ENCODE results near the gene LMO3. TPM values are rescaled to one million over a fixed set of nuclear protein-coding genes. Genes with fewer than 3 reads are reported as not detected.
A peak's percentile ranks its signal among the peaks of the same experiment; 100 is the strongest.

Gene LMO3
- 2.3 TPM for total RNA-seq
- long read RNA-seq, partial matches to known transcripts = 2 of 3 reads
- long read RNA-seq, other reads (novel, unspliced or antisense) = 0 of 3 reads

DNA sequence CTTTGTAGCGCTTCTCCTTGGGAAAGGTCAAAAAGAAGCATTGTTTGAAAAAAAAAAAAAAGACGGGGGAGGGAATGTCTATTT is at the start of gene LMO3:
Gene LMO3 (minus strand): TSS at position 46 of the 84 bp plus-strand sequence. CDS start 5,302 bp downstream, outside the sequence.
- ATAC-seq (ENCODE audit: poor library complexity) (no peak), DNase-seq (no peak)
- intact Hi-C loops (cut with DNase I) = no loop called here

DNA sequence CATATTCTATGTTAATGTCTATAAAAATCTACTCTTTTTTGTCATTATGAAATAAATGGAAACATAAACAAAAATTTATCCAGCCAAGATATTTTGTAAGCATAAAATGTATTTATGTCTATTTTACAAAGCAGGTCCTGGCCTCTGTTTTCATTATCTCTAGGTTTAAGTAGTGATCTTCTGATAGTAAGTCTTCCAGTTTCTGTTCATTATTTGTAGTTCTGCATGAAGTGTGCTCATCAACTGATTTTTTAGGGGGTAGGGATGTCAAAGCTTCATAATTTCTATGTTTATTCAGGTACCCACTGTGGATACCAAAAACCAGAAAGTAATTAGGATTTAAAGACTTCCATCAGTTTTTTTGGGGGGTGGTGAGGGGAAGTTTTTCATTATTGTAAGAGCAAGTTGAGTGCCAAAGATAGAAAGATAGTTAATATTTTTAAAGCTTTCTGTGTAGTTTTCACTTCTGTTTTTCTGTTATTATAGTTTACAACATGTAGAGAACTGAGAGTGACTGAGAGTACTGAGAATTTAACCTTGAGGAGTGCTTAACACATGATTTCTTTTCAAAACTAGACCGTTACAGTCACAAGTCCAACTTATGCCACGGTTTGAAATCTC is 30.6 kb upstream of the LMO3 start:
- intact Hi-C loops (cut with DNase I) = no loop called here
- ATAC-seq (ENCODE audit: poor library complexity) (no peak), DNase-seq (no peak)

DNA sequence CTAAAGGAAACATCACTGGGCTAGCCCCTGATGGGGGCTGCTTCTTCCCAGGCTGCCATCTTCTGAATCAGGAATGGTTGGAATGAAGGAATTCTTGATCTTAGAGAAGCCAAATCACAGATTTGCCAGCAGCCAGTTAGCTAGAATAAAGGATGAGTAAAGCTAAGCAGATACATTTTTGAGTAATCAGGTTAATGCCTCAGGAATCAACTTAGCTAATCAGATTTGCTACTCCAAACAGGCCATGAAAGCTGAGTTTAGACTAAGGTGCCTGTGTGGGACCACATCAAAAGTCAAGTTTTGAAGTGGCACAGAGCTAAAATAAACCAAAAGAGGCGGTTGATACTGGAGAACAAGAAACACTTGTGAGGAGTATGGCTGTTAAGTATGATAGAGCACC is 28.8 kb upstream of the LMO3 start:
- intact Hi-C loops (cut with DNase I) = no loop called here
- DNase-seq (no peak), ATAC-seq (ENCODE audit: poor library complexity) (no peak)

DNA sequence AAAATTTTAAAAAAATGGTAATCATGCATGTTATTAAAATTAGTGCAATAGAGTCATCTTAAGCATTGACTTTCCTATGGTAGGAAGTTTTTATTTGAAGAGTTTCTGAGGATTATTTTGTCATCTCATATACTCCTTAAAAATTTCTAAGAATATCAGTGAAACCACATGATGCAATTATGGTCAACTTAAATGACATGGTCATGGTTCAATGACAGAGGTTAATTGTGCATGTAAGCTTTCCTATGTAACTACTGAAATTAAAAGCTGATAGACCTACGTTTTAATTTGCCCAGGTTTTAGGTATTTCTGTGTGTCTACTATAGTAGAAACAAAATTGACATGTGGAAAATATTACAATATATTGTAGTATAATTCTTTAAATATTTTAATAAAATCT is 21.0 kb upstream of the LMO3 start:
- no peak for ATAC-seq (ENCODE audit: poor library complexity)
- intact Hi-C loops (cut with DNase I) = no loop called here
- no peak for DNase-seq

- ATAC-seq (ENCODE audit: poor library complexity) (no peak), DNase-seq (no peak)
- intact Hi-C loops (cut with DNase I) = no loop called here
Observed at GRCh38 chr12:16622338-16622737, 16.4 kb upstream of the LMO3 start.

DNA sequence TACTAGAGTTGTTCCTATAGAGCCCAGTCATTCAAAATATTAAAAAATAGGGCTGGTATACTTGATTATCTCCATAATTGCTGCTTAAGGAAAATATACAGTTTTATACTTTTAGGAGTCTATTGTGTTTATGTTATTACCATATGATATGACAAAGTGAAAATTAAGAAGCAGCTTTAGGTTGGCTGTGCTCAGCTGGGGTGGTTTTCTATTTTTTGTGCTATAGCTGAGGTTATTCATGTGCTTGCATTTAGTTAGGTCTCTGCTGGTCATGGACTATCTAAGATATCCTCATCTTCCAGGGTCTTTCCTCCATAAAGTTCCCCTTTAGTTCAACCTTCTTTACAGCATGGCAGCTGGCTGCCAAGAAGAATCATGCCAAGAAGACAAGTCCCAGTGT is 13.6 kb upstream of the LMO3 start:
- DNase-seq = no peak
- intact Hi-C loops (cut with DNase I) = no loop called here
- no peak for ATAC-seq (ENCODE audit: poor library complexity)

DNA sequence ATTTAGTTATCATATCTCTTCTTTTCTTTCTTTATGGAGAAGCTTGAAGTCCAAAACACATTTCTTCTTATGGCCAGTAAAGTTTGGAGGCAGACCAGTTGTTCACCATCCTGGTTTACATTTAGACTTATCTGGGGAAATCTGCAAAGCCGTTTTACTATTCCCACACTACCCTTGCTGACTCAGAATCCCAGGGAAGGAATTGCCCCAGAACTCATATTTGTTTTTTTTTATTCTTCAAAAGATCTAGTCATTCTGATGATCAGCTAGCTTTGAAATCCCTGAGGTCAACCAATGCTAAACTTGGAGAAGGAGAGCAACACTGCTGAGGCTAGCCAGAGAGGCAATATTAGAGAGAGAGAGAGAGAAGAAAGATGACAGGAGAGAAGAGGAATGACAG is 12.3 kb upstream of the LMO3 start:
- intact Hi-C loops (cut with DNase I) = no loop called here
- ATAC-seq (ENCODE audit: poor library complexity) (no peak), DNase-seq (no peak)

DNA sequence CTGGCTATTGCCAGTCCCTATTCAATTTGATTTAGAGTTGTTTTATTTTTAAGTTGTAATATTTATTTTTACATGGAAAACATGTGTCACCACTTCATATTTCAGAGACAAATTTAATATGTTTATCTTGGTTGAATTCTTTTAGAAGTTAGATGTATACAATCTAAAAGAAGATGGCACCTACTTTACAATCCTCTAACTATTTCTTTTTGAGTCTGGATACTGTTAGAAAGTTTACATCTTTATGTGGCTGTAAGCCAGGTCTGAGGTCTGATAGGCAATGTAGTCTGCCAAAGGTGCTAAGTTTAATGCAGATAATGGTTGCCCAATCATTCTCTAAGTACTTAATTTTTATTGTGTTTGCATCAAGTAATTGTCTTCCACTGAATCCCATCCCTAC is 7.2 kb upstream of the LMO3 start:
- DNase-seq = no peak
- intact Hi-C loops (cut with DNase I) = no loop called here
- ATAC-seq (ENCODE audit: poor library complexity) = no peak

DNA sequence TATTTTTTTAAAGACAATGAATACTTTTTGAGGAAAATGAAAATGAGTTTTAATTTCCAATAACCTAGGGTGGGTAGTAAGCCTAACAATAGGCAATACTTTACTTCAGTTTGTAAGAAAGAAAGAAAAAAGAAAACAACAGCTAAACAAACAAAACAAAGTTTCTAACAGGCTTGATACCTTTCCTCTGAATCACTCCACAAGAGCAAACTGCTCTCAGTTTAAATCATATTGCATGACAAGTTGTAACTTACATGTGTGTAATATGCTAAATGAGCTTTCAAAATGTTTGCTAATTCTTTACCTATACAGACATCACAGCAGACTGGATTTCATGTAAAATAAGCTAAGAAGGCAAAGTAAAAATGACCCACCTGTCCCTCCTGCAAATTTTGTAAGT is 6.7 kb upstream of the LMO3 start:
- ATAC-seq (ENCODE audit: poor library complexity) (no peak), DNase-seq (no peak)
- intact Hi-C loops (cut with DNase I) = no loop called here

GRCh38 chr12:16611146-16611545 is 5.2 kb upstream of the LMO3 start:
- DNase-seq (no peak), ATAC-seq (ENCODE audit: poor library complexity) (no peak)
- intact Hi-C loops (cut with DNase I) = no loop called here

GRCh38 chr12:16610743-16611142 is 4.8 kb upstream of the LMO3 start:
- ATAC-seq (ENCODE audit: poor library complexity) (no peak), DNase-seq (no peak)
- intact Hi-C loops (cut with DNase I) = no loop called here

GRCh38 chr12:16610001-16610585 is 4.1 kb upstream of the LMO3 start:
- intact Hi-C loops (cut with DNase I) = no loop called here
- DNase-seq = no peak

GRCh38 chr12:16608946-16609539 is 3.1 kb upstream of the LMO3 start:
- ATAC-seq (ENCODE audit: poor library complexity) (no peak), DNase-seq (no peak)
- intact Hi-C loops (cut with DNase I) = no loop called here

More at GRCh38 chr12:16610001-16610585, 4.1 kb upstream of the LMO3 start:
- ATAC-seq (ENCODE audit: poor library complexity) = no peak

GRCh38 chr12:16607906-16608775 is 2.2 kb upstream of the LMO3 start:
- no peak for ATAC-seq (ENCODE audit: poor library complexity)
- intact Hi-C loops (cut with DNase I) = no loop called here
- no peak for DNase-seq

DNA sequence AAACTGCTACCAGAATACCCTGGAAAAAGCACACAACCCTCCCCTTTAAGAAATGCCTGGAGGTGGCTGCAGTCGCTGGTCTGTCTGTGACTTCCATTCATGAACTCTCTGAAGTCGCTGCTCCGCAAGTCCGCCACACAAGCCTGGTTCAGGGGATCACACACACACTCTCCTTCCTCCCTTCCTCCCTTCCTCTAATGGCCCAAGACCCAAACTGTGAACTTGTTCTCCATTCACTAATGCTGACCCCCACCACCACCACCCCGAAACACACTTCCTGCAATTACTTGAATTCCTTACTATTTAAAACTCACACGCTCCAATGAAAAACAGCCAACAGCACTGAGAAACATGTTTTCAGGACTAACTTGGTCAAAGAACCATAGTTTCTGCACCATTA is 1.0 kb upstream of the LMO3 start:
- intact Hi-C loops (cut with DNase I) = no loop called here
- DNase-seq (peak; percentile 46), ATAC-seq (ENCODE audit: poor library complexity) (peak; percentile 33)

- ATAC-seq (ENCODE audit: poor library complexity) = peak; percentile 60
- DNase-seq = peak; percentile 46
- intact Hi-C loops (cut with DNase I) = no loop called here
Observed at GRCh38 chr12:16606201-16606849, 363 bp upstream of the LMO3 start.

DNA sequence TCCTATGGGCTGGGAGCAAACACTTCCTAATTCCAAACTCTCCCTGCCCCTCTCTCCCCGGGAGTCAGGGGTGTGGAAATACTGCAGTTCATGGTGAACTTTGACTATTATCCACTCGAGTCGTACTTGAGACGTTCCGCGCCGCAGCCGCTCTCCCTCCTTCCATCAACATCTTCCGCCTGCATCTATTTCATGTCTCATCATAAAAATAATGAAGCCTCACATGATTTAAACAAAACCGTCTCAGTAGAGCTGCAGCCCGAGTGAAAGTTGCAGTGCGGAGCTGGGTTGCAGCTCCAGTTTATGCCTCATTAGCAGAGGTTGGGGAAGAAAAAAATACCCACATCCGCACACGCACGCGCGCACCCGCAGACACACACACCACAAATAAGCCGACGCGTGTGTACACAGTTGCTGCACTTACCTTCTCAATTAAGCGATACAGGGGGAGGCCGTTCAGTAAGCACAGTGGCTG is 283 bp downstream of the LMO3 start:
- intact Hi-C loops (cut with DNase I) = no loop called here
- DNase-seq (peak; percentile 51), ATAC-seq (ENCODE audit: poor library complexity) (peak; percentile 62)

DNA sequence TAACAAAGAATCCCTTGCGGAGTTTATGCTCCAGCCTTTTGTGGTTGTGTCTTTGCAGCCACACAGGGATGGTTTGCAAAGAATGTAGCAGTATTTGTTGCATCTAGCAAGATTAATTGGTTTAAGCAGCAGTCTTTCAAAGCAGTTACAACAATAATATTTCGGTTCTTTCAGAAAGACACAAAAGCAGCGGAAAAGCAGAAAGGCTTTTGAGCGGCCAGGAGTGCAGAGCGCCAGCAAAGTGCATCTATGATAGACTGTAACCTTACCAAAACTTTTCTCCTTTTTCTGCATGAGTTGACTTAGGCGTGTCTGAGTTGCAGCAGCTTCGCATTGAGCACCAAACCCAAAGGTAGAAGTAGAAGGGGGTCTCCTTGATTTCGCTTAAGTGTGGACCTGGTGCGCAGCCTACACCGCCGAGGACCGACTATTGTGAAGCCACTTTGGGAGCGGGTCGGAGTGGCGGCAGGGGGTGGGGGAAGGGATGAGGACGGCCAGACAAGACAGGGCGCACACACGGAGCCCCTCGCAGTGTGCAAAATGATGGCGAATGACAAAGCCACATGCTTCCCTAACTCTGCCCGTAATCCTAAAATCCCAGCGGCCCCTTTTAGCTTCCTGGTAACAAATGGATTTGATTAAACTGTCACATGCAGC is 1.2 kb downstream of the LMO3 start:
- ATAC-seq (ENCODE audit: poor library complexity) (peak; percentile 16), DNase-seq (peak; percentile 42)
- intact Hi-C loops (cut with DNase I) = no loop called here

Measured in Right ventricle myocardium superior (tissue), 1 donor.